Peyer's patch (tissue), 4 donors: ENCODE measurements around the gene ULBP2.

ENCODE experiments used
- POLR2A ChIP-seq, 2 donors: fragments of 450-650 bp; IDR thresholded peaks; one replicate each; pipeline ENCODE4 v1.5.1; 2017; ENCODE audit warnings: antibody characterized with exemption in 2 of 2, mild to moderate bottlenecking in 2 of 2, moderate library complexity in 2 of 2
- TF ChIP-seq, protein P1 (sequence below), 6 experiments: fragments of 450-650 bp in 4 of 6; fragments of 200-600 bp in 2 of 6; sonication (generic) in 1 of 6; IDR thresholded peaks; one replicate each; pipeline ENCODE4 v1.5.1; 2017 to 2019; ENCODE audit warnings: antibody characterized with exemption in 6 of 6, mild to moderate bottlenecking in 3 of 6, moderate library complexity in 1 of 6

DNA sequence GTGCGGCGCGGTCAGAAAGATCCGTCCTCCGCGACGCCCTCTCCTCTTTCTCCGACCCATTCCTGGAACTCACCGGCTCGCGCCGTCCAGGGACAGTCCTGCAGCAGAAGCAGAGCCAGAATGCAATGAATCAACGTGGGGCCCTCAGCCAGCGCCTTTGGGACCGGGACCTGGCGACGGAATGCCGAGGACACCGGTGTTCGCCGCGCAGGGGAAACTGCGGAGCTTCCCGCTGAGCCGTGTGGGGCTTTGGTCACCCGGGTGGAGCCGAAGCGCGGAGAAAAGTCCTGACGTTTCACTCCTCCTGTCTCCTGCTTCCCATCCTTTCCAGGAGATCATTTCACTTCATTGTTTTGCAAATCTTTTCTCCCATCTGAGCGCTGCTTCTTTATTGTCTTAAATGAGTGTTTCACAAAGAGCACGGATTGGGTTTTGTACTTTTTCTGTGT, 48.4 kb downstream of the ULBP2 start:
- no peak for TF ChIP-seq POLR2A (IDR thresholded peaks at IDR 0.05)
- TF ChIP-seq, protein P1, sequence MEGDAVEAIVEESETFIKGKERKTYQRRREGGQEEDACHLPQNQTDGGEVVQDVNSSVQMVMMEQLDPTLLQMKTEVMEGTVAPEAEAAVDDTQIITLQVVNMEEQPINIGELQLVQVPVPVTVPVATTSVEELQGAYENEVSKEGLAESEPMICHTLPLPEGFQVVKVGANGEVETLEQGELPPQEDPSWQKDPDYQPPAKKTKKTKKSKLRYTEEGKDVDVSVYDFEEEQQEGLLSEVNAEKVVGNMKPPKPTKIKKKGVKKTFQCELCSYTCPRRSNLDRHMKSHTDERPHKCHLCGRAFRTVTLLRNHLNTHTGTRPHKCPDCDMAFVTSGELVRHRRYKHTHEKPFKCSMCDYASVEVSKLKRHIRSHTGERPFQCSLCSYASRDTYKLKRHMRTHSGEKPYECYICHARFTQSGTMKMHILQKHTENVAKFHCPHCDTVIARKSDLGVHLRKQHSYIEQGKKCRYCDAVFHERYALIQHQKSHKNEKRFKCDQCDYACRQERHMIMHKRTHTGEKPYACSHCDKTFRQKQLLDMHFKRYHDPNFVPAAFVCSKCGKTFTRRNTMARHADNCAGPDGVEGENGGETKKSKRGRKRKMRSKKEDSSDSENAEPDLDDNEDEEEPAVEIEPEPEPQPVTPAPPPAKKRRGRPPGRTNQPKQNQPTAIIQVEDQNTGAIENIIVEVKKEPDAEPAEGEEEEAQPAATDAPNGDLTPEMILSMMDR (IDR thresholded peaks at IDR 0.05) = no peak
